ENCODE measurements around the gene GOLGA6C.

GRCh38 chr15:75314552-75315290 lies 56.6 kb downstream of the GOLGA6C start:
- no peak for TF ChIP-seq CTCF (IDR thresholded peaks at IDR 0.05; ENCODE audit: low read length)
- no peak for TF ChIP-seq EZH2 (optimal IDR thresholded peaks at IDR 0.05; ENCODE audit: low read depth, low read length)

Data from MM.1S (cell line).